Fibroblast of skin of scalp (primary cell): ENCODE results near the gene AHNAK2.

Experiments
- DNase-seq: peaks from one replicate; pipeline ENCODE4 v3.0.0-alpha.2; 2013

Gene AHNAK2

DNA sequence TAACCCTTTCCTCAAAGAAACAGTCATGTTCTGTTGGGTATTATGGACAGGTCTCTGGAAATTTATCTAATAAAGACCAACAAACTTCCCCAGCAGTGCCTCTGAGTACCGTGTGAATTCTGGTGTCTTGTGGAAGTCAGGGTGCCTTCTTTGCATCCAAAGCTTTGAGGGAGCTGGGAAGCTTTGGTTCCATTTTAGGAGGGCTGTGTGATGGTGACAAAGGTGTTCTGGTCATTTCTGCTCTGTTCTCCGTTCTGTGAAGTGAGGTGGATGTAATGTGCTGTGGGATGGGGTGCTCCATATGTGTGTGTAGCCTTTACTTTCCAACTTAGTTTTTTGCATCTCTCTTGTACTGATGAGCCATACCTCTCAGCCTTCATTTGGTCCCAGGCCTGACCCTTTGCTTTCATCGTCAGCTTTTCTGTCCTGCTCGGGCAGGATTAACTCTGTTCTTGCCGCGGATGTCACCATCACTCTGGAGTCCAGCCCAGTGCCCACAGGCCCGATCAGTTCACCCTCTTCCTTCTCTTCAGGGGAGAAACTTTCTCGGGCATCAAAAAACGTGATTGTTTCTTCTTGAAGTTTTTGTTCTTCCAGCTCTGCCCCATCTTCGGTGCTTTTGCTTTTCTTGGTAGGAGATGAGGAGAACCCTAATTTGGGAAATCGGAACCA lies 40.3 kb downstream of the AHNAK2 start:
- DNase-seq: no peak

DNA sequence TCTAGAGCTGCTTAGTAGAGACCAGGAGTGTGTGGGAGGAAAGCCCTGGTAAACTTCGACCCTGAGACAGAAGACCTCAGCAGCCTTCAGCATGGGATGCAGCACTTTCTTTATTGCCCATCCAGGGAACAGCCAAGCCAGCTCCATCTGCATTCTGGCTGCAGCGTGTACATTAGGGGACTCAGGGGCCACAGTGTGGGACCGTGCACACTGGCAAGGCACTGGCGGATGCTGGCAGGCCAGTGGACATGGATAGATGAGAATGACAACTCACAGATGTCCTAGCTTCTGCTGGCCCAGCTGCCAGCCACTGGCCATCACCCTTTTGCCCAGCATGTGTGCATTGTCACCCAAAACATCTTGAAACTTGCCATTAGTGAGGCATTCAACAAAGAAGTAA lies 41.0 kb downstream of the AHNAK2 start:
- no peak for DNase-seq

DNA sequence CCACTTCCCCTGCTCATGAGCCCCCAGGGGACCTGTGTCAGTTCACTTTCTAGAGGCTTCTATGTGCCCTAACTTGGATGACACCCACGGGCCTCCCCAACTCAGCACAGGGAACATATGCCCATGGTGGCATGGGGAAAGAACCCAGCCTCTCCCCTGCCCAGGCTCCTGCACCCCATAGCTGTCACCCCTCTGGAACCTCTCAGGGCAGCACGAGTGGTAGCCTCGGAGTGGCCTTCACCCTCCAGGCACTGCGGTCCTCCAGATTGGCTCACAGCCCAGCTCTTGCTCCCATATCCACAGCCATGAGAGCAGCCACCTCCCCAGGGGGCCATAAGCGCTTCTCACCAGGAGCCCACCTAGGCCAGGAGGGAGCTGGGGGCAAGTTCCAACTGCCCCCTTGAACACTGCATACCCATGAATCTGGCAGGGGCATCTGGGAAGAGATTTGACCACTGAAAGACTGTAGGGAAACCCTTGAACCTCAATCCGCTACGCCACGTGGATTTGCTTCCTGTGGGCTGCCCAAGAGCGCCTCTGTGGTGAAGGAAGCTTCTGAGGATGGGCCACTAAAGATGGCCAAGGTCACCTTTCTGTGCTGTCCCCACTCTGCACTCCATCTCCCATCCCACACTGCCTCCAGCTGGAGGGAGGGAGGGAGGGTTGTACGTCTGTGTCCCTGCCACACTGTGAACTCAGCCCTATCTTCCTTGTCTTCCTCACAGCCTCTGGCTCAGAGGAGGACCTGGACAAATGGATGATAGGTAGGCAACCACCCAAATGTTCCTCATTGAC lies 41.6 kb downstream of the AHNAK2 start:
- DNase-seq: no peak

DNA sequence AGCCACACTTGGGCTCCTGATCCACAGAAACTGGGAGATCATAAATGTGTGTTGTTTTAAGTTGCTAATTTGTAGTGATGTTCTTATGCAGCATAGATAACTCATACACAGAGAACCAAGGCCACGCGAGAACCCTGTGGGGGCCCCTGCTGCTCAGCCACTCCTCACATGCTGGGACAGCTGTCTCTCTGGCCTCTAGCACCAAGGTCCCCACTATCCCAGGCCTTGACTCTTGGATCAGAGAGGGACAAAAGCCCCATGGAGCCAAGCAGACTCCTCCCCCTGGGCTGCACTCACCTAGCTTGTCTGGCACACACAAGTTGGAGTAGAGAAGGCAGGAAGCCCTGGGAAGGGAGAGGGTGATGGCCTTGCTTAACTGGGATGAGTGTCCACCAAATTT lies 42.2 kb downstream of the AHNAK2 start:
- no peak for DNase-seq

DNA sequence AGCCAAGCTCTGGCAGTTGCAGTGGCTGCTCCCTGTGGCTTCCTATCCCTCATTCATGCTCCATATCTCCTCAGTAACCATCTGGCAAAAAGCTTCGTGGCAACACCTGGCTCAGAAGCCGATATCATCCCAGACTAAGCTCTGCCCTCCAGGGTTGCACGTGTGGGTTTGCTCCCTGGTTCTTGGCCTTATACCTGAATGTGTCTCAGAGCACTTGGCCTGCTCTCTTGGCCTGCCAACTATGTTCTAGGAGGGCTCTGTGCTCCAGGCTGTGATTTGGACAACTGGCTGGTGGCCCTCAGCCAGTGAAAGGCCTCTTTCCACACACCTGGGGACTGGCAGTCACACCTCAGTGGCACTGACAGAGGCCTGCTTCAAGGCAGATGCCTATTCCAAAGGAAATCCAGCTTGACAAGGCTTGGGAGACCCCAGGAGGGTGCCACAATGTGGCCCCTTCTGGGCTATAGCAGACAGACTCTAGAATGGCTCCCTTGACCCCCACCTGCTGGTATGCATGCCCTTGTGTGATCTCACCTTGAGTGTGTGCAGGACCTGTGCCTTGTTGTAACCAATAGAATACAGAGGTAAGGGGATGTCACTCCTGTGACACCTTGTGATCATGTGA lies 43.0 kb downstream of the AHNAK2 start:
- no peak for DNase-seq

DNA sequence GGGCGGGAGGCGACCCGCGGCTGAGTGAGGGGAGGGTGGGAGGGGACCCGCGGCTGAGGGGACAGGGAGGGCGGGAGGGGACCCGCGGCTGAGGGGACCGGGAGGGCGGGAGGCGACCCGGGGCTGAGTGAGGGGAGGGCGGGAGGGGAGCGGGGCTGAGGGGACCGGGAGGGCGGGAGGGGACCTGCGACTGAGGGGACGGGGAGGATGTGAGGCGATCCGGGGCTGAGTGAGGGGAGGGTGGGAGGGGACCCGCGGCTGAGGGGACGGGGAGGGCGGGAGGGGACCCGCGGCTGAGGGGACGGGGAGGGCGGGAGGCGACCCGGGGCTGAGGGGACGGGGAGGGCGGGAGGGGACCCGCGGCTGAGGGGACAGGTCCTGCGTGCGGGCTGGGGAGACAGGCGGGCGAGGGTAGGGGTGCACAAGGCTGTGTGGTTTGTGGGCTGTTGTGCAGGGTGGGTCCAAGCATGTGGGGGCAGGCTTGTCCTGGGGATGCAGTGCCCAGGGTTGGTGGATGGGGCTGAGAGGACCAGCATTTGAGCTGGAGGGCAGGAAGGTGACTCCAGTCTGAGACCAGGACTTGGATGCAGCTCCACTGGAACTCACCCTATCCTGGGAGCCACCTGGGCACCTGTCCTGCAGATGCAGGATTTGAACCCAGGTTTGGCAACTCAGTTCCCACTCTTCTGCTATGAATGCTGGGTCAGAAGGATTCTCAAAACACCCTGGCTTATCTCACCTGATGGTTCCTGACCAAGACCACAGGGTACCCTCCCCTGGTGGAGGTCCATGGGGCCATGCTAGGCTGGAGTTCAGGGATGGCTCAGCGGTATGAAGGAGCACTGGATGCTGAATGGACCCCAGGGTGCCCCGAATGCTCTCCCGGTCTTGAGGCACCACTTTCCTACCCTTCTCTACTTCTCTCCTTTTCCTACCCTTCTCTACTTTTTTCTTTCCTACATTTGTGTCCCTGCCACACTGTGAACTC lies 44.1 kb downstream of the AHNAK2 start:
- DNase-seq: no peak

DNA sequence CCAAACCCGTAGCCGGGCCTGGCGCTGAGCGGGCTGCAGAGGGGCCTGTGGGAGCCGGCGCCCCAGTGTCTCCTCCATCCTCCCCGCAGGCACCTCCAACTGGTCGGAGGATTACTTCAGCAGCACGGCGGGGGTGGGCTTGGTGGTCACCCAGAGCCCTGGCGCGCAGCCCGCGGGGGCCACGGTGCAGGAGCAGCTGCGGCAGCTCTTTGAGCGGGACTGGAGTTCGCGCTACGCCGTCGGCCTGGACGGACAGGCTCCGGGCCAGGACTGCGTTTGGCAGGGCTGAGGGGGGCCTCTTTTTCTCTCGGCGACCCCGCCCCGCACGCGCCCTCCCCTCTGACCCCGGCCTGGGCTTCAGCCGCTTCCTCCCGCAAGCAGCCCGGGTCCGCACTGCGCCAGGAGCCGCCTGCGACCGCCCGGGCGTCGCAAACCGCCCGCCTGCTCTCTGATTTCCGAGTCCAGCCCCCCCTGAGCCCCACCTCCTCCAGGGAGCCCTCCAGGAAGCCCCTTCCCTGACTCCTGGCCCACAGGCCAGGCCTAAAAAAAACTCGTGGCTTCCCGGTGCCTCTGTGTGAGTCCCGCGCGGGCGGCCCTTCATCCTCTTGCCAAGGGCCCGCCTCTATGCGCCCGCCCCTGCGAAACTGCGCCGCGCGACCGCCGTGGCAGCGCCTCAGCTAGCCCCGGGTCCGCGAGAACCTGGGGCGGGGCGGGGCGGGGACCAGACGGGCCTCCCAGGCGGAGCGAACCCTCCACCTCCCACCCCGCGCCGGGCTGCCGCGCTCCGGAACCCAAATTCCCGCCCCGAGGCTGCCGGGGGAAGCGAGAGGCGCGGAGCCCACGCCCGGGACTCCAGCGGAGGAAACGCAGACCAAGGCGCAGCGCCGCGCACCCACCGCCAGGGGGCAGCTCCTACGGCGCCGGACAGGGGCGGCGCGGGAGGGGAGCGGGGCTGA lies 45.2 kb downstream of the AHNAK2 start:
- peak; percentile 89 for DNase-seq

DNA sequence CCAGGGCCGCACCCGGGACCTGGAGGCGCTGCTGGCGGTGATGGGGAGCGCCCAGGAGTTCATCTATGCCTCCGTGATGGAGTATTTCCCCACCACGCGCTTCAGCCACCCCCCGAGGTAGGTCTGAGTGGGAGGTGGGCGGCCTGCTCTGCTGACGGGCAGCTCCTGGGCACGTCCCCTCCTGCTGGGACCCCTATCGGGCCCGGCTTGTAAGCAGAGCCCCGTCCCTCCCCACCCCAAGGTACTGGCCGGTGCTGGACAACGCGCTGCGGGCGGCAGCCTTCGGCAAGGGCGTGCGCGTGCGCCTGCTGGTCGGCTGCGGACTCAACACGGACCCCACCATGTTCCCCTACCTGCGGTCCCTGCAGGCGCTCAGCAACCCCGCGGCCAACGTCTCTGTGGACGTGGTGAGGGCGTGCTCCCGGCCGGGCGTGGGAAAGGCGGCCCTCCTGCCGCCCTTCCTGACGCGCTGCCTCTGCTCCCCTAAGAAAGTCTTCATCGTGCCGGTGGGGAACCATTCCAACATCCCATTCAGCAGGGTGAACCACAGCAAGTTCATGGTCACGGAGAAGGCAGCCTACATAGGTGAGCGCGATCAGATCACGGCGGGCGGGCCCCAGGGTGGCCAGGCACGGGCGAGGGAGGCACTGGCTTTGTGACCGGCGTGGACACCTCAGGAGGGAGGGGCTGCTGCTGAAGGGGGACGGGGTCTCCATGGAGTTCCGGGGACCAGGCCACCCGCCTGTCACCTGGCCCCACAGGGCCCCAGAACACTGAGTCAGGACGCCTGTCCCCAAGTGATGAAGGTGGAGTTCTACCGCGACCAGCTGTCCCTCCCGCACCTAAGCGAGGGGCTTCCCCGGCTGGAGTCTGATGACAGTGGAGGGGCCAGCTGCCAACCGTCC lies 46.2 kb downstream of the AHNAK2 start:
- DNase-seq: no peak

DNA sequence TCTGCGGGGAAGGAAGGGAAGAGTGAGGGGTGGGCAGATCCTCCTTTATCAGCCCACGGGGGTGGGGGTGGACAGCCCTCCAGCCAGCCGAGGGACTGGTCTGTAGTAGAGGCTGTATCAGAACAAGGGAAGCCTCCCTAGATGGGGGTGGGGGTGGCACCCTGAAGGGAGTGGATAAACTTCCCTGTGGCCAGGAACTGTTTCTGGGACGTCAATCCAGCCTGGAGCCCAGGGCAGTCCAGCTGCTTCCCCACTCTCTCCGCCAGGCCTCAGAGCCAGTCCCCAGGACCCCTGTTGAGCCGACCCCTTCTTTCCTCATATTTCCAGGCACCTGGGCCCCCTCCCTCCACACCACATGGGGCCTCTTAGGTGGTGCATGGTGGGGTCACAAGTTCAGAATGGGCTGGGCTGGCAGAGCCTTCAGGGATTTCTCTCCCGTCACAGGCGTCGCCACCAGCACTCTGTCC lies 46.8 kb downstream of the AHNAK2 start:
- DNase-seq: no peak

DNA sequence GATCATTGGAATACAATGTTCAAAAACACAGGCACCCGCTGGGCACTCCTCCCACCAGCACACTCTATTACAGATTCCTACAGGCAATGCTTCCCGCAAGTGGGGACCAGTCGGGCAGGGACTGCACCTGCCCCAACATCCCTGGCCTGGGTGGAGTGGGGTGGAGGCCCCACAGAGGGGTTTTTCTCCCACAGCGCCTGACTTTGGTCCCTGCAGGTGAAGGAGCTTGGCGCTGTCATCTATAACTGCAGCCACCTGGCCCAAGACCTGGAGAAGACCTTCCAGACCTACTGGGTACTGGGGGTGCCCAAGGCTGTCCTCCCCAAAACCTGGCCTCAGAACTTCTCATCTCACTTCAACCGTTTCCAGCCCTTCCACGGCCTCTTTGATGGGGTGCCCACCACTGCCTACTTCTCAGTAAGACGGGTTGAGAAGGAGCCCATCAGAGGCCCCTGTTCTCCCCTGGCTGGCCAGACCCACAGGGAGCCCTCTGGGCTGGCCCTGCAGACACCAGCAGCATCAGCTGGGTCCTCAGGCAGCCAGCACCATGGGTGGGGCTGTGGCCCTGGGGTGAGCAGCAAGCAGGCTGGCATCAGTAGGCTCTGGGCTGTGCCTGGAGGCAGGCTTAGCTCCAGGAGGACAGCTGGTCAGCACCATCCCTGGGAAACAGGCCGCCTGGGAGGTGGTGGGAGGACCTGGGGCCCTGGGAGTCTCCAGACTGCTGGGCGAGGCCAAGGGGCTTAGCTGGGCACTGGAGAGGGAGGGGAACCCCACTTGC lies 47.5 kb downstream of the AHNAK2 start:
- no peak for DNase-seq

DNA sequence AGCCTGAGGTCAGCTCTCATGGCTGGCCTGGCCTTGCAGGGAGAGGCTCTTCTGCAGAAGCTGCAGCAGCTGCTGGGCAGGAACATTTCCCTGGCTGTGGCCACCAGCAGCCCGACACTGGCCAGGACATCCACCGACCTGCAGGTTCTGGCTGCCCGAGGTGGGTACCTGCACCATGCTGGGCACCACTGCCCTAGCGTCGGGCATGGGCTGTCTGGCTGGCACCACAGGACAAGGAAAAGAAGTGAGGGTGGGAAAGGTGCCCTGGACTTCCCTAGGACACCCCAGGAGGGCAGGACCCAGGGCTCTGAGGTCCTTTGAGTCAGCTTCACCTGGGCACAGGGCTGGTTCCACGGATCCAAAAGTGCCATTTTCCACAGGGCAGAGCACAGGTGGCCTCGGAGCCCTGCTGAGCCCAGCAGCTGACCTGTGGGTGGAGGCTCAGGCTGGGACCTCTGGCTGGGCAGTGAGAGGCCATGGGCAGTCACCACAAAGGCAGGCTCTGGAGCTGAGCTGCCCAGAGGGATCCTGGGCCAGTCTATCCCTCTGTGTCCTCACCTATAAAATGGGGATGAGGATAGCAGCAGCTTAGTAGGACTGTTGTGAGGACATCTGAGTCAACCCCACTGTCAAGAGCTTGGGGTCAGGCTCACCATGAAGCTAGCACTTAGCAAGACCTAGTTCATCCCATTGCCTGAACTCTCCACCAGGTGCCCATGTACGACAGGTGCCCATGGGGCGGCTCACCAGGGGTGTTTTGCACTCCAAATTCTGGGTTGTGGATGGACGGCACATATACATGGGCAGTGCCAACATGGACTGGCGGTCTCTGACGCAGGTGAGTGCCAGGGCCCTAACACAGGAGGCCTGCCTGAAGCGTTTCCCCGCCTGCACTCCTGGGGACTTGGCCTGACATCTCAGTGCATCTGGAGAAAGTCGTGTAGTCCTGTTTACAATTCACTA lies 48.6 kb downstream of the AHNAK2 start:
- DNase-seq: no peak

DNA sequence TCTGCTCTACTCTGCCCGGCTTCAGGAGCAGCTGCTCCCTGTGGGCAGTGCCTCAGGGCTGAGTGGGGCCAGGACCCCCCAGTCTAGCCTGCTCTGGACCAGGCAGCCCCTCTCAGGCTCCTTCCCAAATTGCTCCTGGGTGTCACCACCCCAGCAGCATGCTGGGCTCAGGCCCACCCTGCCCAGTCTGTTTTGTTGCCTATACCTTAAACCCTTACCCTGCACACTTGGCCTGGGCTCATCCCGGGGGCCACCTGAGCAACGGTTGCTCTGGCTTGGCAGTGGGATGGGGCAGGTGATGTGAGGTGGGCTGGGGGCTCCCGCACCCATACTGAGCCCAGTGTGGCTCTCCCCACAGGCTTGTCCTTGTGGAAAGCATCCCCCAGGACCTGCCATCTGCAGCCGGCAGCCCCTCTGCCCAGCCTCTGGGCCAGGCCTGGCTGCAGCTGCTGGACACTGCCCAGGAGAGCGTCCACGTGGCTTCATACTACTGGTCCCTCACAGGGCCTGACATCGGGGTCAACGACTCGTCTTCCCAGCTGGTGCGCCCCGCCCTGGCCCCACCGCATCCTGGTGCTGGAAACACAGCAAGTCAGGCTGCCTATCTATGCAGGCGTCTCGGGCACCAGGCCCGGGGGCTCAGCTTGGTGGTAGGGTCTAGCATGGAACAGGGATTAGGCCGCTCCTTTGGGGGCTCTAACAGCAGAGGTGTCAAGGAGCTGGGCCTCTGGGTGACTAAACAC lies 49.6 kb downstream of the AHNAK2 start:
- no peak for DNase-seq

DNA sequence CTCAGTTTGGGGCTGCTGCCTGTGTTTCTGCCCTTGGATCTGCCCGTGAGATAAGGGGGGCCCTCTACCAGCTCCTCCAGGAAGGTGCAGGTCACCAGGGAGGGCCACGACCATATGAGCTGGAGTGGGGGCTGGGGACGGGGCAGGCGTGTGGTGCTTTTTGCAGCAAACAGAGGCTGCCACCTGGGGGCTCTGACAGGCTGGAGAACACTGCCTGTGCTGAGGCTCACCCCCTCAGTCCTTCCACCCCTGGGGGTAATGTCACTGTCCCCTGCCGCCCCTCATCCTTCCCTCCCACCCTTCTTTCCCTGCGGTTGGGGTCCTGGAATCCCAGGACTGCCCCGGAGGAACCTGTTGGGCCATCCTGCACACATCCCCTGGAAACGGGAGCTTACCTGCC lies 50.3 kb downstream of the AHNAK2 start:
- DNase-seq: no peak

DNA sequence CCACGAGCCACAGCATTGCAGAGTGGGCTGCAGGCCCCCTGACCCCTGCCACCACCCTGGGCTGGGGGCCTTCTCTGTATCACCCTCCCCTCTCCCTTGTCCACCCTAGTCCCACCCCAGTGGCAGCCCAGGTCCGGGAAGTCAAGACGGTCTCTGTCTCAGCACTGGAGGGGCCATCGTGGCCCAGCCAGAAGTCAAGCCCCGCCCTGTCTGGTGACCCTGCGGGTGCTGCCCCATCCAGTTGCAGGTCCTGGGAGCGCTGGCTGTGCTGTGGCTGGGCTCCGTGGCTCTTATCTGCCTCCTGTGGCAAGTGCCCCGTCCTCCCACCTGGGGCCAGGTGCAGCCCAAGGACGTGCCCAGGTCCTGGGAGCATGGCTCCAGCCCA lies 50.8 kb downstream of the AHNAK2 start:
- no peak for DNase-seq

DNA sequence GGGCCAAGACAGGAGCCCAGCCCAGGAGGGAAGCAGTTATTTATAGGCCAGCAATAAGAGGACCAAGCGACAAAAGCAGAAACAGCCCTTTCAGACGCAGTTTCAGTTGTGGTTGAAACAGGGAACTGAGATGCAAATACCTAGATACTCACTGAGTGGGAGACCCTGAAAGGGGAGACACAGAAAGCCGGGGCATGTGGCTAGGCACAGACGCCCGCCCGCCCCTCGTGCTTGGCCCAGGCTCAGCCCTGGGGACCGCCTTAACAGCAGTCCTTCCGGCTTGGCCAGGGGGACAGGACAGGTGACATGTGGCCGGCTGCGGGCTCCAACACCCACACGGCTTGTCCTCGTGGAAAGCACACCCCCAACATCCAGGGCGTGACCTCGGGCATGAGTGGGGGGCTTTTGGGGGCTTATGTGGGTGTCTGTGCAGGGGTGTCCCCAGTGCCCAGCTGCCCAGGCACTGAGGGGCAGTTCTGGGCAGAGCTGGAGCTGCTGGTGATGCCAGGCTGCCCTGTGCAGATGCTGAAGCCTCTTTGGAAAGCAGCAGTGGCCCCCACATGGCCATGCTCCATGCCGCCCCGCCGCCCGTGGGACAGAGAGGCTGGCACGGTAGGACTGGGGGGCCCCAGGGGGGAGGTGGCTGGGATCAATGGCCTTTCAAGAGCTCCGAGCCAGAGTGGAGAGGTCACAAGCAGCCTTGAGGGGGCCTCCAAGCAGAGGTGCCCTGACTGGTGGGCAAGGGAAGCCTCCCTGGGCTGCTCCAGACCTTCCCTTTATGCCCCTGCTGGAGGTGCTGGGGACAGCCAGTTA lies 51.3 kb downstream of the AHNAK2 start:
- no peak for DNase-seq

DNA sequence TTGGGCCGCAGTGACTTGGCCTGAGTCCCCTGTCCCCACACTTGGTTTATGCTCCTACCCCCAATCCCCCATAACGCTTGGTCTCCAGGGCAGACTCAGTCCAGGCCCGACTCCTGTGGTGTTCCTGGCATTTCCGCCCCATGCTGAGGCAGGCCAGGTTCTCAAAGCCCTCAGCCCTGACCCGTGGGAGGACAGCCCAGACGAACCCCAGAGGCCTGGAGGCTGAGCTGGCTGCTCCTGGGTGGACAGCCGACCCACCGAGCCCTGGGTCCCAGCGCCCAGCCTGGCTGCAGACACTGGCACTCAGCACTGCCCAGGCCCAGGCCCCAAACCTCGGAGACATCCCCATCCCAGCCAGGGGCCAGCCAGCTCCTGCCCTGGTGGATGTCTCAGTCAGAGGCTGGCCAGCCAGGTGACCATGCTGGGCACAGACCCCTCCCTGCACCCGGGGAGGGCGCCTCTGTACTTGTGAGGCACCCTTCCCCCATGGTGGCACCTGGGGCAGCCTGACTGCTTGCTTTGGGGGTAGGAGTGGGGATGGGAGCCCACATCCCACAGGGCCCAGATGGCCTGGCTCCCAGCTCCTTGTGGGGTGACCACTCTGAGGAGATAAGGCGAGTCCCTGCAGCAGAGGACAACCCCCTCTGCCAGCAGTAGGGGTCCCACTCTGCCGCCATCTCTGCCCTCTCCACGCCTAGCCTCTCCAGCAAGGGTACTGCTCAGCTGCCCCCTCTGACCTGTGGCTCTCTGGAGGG lies 52.1 kb downstream of the AHNAK2 start:
- DNase-seq: no peak
